ENCODE data around the gene SIMC1.
A peak's percentile ranks its signal among the peaks of the same experiment; 100 is the strongest.

Gene SIMC1

DNA sequence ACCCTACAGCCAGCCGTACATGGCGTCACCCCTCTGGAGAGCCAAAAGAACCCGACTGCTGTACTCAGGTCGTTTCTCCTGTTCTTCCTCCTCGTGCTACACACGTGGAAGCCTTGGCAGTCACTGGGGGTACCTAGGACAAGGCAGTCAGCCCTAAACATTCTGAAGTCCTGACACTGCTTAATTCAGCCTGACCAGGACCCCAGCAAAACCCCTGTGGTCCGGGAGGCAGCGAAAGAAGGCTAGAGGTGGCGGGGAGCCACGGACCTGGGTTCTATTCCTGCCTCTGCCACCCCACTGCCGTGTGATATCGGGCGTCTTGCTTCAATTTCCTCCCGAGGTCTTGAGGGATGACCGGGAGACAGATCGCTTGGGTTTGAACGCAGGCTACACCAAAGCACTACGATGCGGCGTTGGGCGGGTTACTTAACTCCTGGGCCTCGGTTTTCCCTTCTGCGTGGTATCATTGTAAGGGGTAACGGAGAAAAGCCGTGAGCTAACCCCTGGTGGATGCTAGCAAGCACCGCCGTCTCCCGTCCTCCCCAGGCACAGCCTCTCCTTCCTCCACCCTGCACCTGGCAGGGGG is 126.6 kb downstream of the SIMC1 start:
- DNase-seq (ENCODE audit: low spot score), result no peak

DNA sequence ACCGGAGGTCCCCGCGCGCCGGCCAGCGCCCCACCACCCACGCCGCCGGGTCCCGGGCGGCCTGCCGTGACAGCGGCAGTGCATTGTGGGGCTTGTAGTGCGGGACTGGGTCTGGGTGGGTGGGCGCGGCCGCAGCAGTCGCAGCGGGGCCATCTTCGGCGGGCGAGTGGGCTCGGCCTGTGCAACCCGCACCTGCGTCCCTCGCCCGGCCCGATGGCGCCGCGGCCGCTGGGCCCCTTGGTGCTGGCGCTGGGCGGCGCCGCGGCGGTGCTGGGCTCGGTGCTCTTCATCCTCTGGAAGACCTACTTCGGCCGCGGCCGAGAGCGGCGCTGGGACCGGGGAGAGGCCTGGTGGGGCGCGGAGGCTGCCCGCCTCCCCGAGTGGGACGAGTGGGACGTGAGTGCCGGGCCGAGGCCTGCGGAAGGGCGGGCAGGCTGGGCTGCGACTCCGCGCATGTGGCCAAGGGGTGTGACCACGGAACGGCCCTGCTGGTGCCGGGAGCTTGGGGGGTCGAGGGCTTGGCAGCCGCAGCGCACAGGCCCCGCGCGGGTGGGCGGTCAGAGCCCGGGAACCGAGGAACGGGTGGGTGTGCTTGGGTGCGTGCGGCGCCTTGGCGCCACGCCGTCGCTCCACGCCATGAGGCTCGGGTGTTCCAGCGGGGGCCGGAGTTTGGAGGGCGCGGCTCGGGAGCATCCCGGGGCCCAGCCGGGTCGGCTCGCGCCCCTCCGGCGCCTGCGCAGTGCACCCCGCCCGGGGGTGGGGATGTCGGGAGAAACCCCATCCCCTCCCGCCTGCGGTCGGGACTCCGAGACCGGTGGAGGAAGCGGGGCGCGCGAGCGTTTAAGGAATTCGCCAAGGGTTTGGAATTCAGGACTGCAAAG is 127.4 kb downstream of the SIMC1 start, which contains the start of gene ARL10:
Gene ARL10 (plus strand): TSS at position 137 of the 881 bp plus-strand sequence. CDS start 77 bp downstream, at position 214.
- peak; percentile 49 for DNase-seq (ENCODE audit: low spot score)

DNA sequence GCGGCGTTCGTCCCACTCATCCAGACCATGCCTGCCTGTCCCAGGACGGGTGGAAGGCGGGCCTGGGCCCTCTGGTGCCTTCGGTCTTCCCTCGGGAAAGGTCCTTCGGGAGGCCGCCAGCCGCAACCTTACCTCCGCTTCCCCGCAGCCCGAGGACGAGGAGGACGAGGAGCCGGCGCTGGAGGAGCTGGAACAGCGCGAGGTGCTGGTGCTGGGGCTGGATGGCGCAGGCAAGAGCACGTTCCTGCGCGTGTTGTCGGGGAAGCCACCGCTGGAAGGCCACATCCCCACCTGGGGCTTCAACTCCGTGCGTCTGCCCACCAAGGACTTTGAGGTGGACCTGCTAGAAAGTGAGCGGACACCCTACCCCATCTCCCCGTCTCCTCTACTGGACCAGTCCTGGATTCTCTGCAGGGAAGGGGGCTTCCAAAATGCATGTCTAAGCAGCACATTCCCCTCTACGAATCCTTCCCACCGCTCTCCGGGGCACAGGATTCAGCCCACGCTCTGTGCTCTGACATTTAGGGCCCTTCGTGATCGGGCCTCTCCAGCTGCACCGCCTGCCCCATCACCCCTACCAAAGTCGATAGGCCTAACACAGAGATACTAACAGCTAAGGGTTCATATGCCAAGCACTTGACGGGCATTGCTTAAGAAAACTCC is 128.1 kb downstream of the SIMC1 start:
- DNase-seq (ENCODE audit: low spot score), result no peak

DNA sequence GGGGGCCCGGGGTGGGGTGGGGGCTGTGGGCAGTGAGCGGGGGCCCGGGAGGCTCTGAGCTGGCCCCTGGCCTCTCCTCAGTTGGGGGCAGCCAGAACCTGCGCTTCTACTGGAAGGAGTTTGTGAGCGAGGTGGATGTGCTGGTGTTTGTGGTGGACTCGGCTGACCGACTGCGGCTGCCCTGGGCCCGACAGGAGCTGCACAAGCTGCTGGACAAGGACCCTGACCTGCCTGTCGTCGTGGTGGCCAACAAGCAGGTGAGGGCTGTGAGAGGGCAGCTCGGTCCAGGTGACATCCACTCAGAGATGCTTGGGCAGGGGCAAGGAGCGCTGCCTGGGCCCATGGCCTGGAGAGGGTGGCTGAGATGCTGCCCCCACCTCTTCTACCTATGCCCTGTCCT is 130.5 kb downstream of the SIMC1 start:
- no peak for DNase-seq (ENCODE audit: low spot score)

DNA sequence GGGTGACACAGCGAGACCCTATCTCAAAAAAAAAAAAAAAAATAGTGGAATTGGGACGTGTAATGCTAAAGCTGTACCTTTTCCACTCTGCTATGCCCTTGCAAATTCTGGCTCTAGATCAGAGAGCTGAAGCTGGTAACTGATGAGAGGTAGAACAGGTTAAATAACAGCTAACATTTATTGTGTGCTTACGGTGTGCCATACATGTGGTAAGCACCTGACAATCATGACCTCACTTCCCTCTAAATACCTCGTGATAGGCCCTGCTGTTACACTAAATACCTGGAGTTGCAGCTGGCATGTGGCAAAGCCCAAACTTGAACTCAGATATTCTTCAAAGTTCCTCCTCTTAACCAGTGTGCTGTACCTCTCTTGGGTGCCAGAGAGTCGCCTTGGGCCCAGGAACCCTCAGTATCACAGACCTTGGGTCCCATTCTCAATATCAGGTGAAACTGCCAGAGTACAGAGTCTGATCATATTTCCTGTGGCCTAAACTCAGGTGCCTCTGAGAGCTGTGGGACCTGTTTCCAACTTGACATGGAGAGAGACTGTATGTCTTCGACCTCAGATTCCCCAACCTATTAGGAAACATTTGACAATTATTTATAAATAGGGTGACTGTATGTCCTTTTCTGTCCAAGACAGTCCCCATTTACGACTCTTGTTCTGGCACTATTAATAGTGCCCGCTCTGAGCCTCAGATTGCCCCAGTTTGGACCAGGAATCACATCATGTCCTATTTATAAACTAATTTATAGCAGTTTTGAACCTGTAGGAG is 131.9 kb downstream of the SIMC1 start:
- DNase-seq (ENCODE audit: low spot score), result no peak

DNA sequence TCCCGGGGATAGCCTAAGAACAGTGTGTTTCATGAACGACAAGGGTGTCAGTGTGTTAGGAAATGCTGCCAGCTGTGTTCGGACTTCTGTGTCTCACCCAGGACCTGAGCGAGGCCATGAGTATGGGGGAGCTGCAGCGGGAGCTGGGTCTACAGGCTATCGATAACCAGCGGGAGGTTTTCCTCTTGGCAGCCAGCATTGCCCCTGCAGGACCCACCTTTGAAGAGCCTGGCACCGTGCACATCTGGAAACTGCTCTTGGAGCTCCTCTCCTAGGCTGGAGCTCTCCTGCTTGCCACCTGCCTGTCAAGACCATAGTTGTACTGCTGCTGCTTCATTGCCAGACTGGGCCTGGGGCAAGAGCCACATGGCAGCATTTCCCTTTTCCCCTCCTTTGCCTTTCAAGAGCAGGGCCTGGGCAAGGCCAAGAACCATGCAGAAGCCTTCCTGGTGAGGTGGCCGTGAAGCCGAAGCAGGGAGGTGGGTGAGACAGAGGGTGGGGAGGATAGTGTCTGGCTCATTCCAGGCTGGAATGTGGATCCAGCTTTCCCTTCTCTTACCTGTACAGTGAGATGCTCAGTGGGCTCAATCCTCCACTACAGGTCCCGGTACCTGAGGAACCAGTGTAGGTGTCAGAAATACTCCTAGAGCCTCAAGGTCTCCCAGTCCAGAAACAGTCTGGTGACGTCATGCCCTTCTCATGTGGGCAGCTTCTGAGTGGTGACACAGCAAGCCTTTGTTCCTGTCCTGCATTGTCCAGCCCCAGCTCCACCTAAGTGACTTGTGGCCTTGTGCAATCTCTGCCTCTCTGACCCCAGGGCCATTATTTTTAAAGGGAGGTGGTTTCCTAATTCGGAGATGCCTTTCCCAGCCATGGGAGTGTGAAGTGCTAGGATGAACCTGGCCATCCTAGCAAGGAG is 133.7 kb downstream of the SIMC1 start:
- no peak for DNase-seq (ENCODE audit: low spot score)

DNA sequence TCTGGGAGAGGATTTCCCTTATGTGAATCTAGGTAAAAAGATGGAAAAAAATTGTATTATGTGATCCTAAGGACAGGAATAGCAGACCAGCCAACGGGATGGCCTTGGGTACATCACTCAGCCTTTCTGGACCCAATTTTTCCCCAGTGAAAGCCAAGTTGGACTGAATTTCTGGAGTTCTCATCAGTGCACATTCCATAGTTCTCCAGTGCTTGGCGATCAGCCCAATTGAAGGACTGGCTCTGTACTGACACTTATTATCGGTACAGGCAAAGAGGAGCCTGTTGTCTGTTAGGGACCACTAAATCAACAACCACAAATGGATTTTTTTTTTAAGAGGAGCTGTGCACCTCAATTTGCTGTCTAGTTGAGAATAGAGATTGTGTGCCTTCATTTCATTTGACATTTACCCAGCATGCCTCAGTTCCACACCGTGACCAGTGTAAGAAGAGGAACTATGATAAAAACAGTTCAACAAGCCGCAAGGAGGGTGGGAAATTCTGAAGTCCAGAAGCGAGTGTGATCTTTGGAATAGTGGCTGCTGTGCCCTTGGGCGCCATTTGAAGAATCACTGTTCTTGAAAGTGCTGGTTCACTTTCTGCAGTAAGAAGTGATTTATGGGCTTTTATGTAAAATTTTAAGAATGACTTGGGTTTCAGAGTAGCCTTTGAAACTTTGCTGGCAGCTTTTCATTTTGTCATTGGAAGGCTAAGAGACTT is 135.0 kb downstream of the SIMC1 start:
- no peak for DNase-seq (ENCODE audit: low spot score)

DNA sequence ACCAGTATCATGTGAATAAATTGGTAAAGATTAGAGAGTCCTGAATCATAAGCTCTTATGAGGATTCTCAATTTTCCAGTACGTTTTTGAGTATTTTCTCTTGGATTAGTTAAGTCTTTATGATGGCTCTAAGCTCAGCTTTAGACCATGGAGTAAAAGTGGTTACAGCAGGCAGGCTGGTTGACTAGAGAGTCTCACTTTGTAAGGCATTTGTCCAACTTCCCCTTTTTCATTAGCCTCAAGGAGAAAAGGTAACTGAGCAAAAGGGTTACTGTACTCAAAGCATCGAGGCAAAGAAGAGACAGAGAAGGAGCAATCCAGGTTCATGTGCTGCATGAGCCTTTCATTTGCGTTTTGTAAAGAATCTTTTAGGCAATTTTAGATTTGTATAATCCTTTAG is 141.7 kb downstream of the SIMC1 start:
- no peak for DNase-seq (ENCODE audit: low spot score)

DNA sequence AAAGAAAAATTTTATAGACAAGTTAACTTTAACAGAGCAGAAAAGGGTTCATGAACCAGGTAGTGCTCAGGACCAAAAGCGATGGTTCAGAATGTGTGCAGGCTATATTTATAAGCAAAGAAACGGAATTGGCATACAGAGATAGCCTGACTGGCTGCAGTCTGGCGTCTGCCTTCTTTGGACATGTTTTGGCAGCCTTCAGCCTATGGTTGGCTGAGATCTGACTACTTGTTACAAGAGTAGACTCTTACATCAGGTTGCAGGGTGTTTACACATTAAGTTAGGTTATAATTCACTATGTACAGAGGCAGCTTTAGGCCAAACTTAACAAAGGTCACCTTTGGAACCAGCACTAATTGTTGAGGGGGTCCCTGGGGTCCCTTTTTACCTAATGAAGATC is 143.2 kb downstream of the SIMC1 start:
- no peak for DNase-seq (ENCODE audit: low spot score)

DNA sequence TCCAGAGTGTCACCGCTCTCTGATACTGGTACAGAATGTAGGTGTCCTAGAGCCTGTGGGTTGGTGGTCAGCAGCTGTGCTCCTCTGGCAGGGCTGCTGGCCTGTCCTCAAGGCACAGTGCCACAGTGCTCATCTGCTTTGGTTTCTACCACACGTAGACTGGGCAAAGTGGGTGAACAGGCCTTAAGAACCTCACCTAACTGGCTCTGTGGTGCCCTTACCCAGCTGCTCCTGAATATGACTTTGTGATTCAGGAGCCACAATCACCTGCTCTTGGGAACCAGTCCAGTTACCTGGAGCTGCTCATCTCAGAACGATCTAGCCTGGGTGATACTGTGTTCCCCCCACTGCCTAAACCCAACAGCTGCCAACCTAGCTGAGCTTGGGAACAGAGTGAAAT is 143.8 kb downstream of the SIMC1 start:
- DNase-seq (ENCODE audit: low spot score), result no peak

DNA sequence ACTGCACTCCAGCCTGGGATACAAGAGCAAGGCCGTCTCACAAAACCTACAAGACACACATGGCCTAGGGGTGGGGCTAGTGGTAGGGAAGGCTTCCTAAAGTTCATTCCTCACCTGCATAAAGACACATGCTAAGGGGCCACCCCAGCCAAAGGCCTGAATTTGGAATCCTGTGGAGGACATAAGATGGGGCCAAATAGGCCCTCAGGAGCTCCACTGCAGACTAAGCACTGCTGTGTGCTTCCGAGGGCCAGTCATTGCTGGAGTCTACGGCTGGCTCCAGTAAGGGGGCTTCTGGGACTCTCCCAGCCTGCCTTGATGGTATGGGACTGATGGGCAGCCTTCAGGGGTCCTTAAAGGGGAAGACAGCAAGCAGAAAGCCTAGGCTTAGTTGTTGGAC is 144.5 kb downstream of the SIMC1 start:
- DNase-seq (ENCODE audit: low spot score), result no peak

DNA sequence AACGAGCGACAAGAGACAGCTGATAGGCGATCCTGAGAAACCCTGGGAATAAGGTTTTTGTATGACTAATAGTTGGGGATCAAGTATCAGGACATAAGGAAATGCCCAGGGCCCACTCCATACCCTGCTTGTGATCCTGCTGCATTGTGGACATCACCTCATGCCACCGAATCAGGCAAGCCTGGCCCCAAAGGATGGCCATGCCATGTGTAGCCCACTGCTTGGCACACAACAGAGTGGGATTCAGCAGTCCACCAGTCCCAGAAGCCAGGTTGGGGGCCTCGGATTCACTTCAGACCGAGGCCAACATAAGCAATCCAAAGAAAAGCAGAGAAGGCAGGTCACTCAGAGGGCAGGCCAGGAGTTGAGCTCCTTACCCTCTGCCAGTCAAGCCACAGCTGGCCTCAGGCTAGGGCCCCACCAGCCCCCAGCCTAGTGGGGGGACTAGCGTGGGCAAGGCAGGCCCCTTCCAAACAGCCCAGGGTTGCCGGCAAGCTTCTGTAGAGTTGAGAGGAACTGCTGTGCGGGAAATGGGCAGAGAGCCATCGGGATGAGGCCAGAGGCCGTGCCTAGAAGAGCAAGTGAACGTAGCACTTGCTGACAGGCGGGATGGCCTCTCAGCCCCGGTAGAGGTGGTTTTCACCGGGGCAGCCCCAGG is 145.2 kb downstream of the SIMC1 start:
- no peak for DNase-seq (ENCODE audit: low spot score)

DNA sequence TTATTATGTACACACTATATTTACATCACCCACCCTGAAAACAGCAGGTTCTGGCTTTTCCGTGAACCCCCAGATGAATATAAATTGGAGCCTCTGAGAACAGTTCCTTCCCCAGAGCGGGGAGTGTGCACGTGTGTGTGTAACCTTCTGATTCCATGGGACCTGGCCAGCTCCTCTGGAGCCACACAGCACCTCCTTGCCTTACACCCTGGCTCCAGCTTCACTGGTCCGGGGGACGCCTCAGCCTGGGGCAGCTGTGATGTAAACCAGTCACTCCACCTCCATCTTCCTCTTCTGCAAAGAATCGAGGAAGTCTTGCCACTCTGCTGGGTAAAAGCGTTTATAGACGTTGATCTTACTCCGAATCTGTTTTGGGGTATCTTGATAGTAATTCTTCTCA is 145.7 kb downstream of the SIMC1 start:
- no peak for DNase-seq (ENCODE audit: low spot score)

DNA sequence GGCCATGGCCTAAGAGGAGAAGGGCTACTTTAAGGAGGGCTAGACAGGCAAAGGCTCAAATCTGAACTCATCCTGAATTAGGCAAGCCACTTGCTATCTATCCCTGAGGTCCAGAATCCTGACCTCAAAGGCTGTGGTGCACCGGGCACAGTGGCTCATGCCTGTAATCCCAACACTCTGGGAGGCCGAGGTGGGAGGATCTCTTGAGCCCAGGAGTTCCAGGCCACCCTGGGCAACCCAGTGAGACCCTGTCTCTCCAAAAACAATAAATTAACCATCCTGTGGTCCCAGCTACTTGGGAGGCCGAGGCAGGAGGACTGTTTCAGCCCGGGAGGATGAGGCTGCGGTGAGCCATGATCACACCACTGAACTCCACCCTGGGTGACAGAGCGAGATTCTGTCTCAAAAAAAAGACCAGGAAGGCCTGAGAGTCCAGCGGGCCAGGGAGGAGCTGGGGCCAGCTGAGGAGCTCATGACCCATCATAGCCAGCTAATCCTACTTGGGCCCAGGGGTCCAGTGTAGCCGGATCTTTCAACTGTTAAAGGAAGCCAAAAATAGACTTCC is 146.2 kb downstream of the SIMC1 start:
- DNase-seq (ENCODE audit: low spot score), result no peak

DNA sequence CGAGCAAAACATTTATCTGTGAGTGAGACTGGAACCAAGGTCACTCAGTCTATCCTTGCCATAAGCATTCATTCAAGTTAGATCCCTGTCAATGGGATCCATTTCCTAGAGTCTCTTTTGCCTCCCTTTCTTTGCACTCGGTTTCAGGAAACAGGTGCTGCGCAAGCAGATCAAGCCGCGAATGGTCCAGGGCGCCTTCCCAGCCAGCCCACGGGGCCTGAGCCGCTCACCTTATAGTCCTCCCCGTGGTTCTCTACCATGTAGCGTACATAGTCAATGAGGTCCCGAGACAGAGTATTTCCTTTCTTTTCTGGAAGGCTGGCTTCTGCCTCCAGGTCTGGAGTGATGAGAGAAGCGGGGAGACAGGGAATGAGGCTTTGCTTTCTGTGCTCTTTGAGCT is 146.8 kb downstream of the SIMC1 start:
- DNase-seq (ENCODE audit: low spot score), result no peak

DNA sequence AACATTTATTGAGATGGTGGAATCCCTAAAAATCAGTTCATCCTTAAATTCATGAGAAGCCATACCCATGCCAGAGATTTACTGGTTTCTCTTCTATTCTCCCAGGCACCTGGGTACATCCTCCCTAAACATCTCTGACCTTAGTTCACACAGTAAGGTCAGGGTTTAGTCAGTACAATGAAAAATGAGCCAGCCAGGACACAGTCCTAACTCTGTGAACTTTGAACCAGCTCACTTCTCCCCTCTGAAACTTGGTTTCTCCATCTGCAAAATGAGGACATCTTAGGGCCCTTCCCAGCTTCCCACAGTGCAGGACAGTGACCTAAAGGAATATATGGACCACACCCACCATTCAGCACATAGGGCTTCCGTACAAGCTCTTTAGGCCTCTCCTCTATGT is 148.3 kb downstream of the SIMC1 start:
- DNase-seq (ENCODE audit: low spot score), result no peak

DNA sequence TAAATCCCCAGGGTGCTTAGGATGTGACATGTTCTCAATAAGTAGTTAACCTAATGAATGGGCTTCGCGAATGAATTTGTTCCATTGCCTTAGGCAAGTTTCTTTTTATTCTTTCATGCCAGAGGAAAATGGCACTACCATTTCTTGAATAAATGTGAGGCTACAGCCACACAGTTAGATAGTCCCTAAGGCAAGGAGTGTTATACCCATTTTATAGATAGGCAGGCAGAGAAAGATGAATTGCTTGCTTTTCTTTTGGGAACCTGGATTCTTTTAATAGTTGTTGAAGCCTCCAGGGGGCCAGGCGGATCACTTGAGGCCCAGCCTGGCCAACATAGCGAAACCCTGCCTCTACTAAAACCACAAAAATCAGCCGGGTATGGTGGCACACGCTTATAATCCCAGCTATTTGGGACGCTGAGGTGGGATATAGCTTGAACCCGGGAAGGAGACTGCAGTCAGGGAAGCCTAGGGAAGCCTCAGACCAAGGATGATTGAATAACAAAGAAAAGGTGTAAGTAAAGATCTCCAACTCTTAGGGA is 149.2 kb downstream of the SIMC1 start:
- no peak for DNase-seq (ENCODE audit: low spot score)

DNA sequence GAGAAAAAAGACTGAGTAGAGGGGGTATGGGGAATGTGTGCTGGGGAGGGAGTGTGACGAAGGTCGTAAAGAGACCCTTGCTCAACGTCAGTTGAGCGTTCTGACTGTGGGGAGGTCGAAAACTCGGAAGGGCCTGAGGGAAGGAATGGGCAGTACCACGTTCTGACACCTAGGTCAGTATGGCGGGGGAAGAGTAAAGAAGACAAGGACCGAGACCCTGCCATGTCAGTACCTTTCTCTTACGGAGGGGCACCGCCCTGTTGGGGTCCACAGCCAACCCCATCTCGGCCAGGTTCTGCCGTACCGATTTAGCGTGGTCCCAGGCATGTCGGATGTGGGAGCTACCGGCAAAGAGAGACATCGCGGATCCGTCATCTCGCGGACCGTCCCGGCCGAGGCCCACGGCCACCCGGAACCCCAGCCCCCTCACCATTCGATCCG is 149.8 kb downstream of the SIMC1 start:
- peak; percentile 13 for DNase-seq (ENCODE audit: low spot score)

DNA sequence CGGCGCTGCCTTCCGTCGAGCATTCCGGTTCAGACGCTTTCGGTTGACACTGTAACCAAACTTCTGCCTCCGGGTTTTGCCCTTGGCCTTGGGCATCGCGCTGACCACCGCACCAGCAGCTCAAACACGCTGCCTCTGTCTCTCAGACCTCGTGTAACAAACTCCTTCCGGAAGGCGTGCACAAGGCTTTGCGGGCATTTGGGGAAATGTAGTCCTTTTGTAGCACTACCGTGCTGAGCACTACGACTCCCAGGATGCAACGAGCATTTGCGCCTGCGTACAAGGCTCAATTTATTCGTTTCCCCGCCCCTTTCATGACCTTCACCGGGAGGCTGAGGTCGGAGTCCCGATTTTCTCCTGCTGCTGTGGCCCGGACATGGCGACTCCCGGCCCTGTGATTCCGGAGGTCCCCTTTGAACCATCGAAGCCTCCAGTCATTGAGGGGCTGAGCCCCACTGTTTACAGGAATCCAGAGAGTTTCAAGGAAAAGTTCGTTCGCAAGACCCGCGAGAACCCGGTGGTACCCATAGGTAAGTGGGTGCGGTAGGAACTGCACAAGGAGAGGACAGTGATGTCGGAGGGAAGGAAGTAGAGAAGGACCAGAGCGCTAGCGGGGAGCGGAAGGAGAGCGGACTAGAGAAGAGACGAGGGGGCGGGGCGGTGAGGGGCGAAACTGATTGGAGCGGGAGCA is 150.4 kb downstream of the SIMC1 start, which contains the start of the genes HIGD2A and NOP16:
Gene HIGD2A (plus strand): TSS at position 308 of the 691 bp plus-strand sequence. CDS start 69 bp downstream, at position 377.
Gene NOP16 (minus strand): TSS at position 155 of the 691 bp plus-strand sequence. CDS start 59 bp downstream, at position 96.
- DNase-seq (ENCODE audit: low spot score), result peak; percentile 98
